TTC549 (cell line): Measurements from ENCODE around the gene CAMK1D.
"Not testable (repeated sequence)": the region's sequence is repeated elsewhere in the genome, so short reads cannot be mapped to it uniquely, and the experiment has no call there.

Experiments used
- FAIRE-seq: peaks from 2 replicates; lab custom pipeline; 2012; peaks lifted over from hg19 to GRCh38; lab: Jason Lieb, UNC

CAMK1D gene

DNA sequence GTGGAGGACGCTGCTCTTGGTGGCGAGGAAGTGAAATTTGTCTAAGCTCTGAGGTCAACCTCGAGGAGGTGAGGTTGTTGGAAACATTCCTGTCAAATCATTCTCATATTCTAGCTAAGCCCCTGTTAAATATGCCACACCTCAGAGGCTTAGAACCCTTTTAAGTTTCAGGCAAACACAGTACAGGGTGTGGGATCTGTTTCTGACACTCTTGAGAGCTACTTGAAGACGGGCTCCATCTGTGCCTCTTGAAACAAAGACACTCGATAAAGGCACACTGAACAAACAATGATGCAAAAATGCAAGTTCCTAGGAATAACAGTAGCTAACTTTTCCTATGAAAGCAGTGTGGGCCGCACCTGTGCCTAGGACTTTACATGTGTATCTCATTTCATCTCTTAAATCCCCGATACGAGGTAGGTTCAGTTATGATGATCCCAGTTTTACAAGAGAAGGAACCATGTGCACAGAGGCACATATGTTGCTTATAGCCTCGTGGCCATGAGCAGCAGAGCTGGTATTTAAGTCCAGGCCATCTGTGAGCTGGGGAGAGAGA lies 352.9 kb downstream of the CAMK1D start:
- no peak for FAIRE-seq

DNA sequence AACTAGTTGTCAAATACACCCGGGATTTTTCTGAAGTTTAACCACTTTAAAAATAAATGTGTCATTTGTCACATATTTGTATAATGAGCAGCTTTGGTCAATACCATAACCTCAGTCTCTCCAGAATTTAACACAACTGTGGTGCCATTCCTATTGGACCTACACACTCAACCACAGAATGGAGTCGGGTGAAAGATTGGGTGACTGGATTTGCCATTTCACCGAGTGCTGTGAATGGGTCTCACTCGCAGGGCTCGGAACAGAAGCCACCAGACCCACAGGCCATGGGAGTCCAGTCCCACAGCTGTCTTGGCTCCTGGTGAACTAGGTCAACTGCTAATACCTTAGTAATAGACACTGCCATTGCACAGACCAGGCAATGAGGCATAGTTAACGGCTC lies 353.8 kb downstream of the CAMK1D start:
- no peak for FAIRE-seq

DNA sequence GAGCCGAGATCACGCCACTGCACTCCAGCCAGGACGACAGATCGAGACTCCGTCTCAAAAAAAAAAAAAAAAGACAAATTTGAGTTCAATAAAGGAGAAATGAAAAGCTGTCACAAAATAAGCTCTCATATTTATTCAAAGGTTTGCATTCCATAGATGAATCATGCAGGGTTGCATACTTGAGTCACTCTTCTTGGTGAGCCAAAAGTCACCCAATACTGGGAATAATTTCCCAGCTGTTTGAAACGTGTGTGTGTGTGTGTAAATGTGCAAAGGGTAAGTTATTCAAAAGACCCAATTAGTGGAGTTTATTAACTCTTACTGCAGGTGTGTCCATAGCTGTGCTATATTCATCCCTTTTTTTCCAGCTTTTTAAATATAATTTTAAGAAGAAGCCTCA lies 354.5 kb downstream of the CAMK1D start:
- no peak for FAIRE-seq

DNA sequence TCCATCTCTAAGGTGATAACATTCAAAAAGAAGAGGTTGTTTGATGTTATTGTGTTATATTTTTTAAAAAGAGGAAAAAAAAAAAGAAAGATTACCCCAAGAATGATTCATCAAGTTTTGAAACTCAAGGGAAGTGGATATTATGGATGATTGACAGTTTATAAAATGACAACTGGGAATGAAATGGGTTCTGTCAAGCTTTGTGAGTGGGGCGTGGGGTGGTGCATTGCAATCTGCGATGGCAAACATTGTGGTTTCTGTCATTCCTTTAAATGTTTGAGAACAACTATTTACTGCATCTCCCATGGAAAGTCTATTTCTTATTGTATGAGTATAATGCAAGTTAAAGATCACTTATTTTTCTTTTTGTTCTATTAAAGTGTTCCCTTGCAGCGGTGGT lies 355.1 kb downstream of the CAMK1D start:
- FAIRE-seq, result no peak

DNA sequence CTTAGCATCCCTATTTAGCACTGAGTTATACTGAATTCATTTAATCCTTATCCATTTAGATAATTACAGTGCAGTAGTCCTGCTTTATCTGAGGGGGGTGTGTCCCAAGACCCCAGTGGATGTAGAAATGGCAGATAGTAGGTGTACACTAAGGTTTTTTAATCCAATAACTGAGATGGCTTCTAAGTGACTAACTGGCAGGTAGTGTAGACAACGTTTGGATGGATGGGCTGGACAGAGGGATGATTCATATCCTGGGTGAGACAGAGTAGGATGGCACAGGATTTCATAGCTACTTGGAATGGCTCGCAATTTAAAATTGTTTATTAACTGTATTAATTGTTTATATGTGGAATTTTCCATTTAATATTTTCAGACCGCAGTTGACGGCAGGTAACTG lies 356.6 kb downstream of the CAMK1D start:
- FAIRE-seq, result no peak

DNA sequence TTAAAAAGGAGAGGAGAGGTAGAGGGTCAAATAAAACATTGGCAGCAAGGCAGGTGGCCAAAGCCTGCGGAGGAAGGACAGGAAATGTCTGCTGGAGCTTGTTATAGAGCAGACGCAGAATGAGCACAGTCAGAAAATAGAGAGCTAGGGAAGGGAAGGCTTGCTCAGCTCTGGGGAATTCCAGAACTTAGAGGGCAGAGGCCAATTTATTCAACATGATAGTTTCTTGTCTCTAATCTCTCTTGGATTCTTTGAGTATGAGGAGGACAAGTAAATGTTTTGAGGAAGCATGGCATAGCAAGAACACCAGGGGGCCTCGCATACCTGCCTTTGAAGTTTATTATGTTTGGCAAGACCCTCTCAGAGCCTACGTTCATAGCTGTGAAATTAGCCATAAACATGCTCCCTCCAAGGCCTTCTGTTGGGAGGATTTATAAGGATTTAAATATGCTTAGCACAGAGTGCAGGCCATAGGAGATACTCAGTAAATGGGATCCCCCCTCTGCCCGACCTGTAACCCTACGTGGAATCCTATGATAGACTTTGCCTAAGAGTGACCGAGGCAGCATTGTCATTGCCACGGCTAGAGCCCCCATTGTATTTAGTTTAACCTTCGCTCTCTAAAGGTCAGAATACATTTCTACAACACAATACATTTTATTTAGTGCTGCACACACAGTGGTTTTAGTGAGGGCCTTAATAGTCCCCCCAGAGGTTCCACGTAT lies 358.3 kb downstream of the CAMK1D start:
- no peak for FAIRE-seq

DNA sequence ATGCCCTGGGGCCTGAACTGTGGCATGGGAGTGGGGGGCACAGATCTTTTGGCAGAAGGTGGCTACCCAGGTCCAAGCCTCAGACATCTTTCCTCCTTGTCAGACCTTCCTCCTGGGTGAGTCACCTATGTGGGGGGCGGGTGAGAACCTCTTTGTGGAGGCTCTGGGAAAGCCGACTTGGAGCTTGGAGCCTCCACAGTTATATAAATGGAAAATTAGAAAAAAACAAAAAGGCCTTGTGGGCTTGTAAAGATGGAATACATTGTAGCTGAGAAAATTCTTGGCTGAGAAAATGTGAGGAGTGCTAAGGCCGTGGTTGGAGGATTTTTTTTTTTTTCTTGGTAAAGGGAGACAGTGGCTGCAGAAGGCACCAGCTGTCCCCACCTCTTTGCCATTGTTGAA lies 359.7 kb downstream of the CAMK1D start:
- no peak for FAIRE-seq

DNA sequence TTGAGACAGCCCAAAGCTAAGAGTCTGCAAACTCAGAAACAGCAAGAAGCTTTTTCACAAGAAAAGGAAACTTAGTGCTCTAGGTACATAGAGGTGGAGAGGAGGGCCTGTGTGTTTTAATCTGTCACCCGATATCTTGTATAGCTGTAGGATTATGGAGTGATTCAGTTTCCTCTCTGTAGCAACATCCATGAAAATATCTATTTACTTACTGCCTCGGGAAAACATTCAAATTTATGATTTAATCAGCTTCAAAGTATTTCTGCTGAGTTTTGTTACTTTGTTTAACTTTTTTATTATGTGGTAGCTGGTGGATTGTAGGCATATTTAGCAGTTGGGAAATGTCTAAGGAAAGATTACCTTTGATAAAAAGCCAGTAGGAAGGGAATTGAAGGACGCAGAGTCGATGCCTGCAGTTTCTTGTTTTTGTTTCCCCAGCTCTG lies 360.2 kb downstream of the CAMK1D start:
- no peak for FAIRE-seq

DNA sequence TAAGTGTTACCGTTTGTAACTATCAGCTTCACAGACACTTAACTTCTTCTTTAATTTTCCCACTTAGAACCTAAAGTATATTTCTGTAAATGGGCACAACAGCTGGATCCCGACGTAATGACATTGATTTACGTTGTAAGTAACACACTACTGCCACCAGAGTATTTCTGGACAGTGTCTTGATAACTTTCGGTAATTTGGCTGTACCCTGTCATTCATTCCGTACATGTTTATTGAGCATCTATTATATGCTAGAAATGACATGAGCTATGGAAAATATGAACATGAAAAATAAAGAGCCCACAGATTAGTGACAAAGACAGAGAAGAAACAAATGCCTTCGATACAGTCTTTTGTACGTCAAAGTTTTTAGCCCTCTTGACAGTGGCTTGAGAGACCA lies 360.8 kb downstream of the CAMK1D start:
- FAIRE-seq, result no peak

DNA sequence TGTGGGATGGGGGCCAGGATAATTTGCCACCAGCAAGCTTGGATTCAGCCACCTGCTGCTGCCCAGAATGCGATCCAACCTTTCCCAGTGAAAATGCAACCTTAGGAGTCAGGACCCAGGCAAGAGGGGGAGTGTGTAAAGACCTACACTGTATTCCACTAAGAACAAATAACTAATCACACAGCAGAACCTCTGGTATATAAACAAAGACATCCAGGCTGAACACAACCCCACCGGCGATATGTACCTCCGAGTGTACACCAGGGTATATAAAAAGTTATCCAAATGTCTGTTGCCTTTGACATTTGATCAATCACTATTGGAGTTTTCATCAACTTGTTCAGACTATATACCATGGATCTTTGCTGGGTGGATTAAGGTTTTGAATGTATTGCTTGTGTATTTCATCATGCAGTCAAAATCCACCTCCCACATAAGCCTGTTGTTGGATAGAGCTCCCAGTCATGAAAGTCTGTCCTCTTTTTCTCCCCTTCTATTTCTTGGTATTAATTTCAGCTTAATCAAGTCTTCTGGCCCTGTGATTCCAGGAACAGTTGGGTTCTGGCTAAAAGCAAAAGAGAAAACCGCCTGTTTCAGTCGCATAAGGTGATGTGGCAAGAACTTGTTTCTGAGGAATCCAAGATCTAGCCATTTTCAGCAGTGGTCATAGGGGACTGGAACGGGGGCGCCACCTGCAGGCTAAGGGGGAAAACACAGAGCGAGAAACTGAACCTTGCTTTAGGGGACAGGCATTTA lies 361.4 kb downstream of the CAMK1D start:
- FAIRE-seq, result peak; percentile 37

DNA sequence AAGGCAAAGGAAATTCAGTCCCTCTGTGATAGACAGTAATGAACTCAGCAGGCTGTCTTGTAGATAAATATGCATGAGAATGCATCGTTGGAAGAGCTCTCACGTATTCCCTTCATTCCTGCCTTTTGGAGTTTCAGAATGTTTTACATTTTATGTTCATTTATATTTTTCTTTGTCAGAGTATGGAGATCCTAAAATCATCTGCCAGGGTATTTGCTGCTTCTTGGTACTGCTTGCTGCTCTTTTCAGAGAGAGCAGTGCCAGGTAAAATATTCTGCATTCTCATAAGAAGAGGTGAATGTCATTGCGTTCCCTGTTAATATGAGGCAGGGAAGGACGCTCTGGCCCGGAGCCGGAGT lies 362.0 kb downstream of the CAMK1D start:
- no peak for FAIRE-seq

DNA sequence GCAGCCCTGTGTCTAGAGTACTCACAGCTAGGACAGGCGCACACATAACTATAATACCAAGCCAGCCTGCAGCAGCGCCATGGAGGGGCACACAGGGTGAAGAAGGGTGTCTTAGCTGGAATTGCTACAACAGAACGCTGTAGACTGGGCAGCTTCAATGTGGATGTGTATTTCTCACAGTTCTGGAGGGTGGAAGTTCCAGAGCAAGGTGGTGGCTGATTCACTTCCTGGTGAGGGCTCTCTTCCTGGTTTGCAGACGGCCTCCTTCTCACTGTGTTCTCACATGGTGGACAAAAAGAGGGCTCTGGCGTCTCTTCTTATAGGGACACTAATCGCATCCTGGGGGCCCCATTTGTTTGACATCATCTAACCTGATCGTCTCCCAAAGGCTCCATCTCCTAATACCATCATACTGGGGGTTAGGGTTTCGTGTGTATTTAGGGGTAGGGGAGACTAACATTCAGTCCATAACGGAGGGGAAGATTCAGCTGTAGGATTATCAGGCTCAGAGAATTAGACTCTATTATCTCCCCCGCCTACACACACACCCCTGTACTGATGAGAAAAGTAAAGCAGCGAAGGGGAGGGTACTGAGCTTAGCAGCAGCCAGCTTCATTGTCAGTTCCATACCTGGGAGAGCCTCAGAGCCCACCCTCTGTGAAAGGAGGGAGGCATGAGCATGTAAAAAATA lies 363.1 kb downstream of the CAMK1D start:
- no peak for FAIRE-seq

DNA sequence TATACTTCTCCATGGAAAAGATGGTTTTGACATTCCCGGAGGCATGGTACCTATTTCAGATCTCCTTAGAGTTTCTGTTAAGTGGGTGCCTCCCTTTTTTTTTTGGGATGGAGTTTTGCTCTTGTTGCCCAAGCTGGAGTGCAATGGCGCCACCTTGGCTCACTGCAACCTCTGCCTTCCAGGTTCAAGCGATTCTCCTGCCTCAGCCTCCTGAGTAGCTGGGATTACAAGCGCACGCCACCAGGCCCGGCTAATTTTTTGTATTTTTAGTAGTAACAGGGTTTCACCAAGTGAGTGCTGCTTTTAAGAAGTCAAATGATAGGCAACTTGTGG lies 363.6 kb downstream of the CAMK1D start:
- FAIRE-seq, result not testable (repeated sequence)

DNA sequence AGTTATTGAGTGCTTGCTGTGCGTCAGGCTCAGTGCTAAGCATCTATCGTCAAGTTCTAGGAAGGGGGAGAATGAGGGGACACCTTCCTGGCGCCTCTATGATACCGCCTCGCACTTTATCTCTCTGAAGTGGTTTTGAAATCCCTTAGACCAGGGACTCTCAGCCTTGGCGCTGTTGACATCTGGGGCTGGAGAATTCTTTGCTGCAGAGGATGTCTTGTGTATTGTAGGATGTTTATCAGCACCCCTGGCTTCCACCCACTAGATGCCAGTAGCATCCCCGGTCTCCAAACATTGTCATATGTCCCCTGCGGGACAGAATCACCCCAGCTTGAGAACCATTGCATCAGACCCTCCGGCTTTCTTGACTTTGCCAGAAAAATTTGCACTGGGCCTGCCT lies 366.7 kb downstream of the CAMK1D start:
- FAIRE-seq, result no peak

DNA sequence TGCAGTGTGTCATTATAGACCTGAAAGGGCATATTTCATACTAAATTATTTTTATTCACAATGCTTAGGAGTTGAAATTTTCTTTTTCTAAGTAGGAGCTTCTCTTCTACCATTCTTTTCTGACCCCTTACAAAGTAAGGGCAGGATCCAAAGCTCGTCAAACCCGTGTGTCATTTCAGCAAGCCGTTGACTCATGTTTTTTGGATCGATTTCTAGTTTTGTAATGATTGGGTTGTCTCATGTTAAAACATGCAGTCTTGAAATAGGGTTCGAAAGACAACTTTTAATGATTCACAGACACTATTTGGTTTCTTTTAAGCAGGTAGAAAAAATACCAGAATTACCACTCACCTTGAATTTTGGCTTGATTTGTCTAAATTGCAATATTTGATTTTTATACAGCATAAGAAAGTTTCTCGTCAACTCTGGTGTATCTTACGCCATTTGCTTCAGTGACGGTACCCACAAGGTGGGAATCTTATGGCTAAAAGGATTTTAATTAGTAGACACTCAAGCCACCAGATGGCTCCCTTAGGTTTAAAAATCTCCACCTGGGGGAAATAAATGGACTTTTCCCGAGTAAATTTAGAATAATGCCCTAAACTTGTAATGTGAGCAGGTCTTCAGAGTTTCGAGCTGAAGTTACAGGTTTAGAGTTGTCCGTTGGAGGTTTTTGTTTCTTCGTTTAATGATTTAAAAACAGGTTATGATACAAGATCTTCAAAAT lies 368.8 kb downstream of the CAMK1D start:
- FAIRE-seq, result no peak

DNA sequence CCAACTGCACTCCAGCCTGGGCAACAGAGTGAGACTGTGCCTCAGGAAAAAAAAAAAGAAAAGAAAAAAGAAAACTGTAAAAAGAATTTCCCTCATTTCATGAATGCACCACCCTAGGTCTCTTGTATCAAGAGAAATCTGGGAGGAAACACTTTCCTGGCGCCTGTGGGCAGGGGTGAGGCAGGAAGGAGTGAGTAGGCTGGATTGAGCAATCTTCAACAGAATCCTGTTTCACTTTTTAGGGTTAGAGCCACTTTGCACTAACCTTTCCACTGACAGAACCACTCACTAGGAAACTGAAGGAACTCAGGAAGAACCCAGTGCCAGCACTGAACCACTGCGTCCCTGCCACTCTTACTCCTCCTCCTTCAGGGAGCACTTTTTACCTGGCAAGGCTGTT lies 370.0 kb downstream of the CAMK1D start:
- no peak for FAIRE-seq

DNA sequence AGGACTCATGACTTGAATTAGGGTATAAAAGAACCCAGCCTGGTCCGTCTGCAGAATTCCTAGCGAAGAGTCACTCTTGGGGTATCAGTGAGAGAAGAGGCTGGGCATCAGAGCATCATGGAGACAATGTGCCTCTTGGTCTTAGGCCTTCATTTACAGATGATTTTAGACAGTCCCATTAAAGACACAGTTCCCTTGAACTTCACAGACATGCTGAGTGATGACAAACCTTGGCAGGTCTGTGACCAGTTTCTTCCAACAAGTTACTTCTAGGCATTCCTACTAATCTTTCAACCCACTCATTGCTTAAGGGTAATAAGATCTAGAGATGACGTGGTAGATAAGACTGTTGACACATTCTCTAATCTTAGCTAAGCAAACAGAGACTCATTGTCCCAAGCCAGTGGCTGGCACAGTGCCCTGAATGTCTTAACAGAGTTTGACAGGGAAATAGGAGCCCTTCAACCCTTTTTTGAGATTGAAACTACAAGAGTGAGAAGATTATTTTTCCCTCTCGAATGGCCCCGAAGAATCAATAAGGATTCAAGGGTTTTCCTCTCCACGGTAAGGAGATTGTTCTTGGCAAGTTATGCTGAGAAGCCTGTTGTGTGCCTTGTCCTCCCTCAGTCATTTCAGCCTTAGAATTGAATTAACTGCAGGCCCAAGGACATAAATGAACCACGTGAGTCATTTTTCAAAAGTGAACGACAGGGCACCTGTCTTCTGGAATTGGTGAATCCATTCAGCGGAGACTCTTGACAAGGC lies 371.1 kb downstream of the CAMK1D start:
- no peak for FAIRE-seq

DNA sequence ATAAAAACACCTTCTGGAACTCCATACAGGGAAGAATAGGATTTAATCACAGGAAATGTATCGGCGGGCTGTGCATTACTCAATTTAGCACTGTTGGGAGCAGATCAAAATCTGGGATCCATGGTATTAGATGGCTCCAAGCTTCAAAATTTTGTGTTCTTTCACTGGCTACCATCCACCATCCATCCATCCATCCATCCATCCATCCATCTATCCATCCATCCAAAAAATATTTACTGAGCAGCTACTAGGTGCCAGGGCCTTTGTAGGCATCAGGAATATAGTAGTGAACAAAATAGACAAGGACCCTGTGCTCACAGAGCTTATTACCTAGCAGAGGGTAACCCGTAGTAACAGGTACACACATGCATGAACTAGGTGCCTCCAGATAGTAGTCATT lies 372.0 kb downstream of the CAMK1D start:
- no peak for FAIRE-seq

DNA sequence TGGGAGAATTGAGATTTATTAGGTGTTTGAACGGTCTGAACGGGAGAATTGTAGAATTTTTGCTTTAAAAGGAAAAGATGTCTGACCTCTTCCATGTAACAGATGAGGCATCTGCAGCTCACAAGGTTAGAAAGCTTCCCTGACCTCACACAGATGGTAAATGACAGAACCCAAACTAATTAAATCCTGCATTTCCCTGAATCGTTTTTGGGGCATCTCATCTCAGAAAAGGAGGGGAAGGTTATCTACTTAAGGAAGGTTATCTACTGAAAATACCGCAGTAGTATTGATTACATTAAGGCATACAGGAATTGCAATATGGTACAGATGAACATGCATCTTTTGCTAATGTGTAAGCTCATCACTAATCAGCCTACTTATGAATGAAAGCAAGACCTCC lies 373.9 kb downstream of the CAMK1D start:
- FAIRE-seq, result no peak

DNA sequence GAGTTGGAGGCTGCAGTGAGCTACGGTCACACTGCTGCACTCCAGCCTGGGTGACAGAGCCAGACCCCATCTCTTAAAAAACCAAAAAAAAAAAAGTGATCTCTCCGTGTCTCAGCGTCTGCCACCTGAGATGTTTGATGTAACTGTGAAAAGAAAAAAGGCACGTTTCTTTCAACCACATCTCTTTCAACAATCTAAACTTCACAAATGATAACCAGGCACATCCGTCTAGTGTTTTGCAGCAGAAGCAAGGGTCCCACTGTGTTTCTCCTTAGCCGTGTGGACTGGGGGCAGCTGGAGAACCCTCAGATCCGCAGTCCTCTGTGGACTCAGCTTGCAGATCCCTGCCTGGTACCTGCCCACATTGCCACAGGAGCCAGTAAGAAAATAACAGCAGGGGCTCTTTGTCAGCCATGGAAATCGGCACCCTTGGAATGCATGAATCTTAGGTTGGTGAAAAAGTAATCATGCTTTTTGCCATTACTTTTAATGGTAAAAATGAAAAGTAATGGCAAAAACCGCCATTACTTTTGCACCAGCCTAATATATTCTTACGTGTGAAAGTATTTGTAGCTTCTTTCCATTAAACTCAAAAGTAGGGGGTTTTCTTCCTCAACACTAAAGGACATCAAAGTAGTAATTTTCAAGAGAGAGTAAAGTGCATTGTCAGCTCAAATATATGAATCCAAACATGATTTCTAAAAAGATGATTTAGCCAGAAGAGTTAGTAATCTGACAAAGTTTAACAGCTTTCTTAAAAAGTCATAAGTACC lies 375.6 kb downstream of the CAMK1D start:
- no peak for FAIRE-seq

DNA sequence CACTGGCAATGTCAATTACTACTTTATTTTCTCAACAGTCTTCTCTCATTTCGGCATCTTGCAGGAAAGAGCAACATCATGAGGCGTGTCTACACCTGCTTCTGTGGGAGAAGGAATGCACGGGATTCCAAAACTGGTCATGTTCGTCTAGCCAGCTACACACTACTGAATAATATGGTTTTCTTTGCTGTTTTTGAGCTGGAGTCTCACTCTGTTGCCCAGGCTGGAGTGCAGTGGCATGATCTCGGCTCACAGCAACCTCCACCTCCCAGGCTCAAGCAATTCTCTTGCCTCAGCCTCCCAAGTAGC lies 376.2 kb downstream of the CAMK1D start:
- FAIRE-seq, result not testable (repeated sequence)
